ENCODE measurements around the gene PEX11G. TPM values are rescaled to one million over a fixed set of nuclear protein-coding genes. Genes with fewer than 3 reads are reported as not detected.

Gene PEX11G
- total and polyA plus RNA-seq, 9 of the 15 experiments (the other 6 are each of a cell fraction or from before 2014, with no cell fraction given): 0.07 to 3.2 (median 0.70) TPM; not detected in 1

DNA sequence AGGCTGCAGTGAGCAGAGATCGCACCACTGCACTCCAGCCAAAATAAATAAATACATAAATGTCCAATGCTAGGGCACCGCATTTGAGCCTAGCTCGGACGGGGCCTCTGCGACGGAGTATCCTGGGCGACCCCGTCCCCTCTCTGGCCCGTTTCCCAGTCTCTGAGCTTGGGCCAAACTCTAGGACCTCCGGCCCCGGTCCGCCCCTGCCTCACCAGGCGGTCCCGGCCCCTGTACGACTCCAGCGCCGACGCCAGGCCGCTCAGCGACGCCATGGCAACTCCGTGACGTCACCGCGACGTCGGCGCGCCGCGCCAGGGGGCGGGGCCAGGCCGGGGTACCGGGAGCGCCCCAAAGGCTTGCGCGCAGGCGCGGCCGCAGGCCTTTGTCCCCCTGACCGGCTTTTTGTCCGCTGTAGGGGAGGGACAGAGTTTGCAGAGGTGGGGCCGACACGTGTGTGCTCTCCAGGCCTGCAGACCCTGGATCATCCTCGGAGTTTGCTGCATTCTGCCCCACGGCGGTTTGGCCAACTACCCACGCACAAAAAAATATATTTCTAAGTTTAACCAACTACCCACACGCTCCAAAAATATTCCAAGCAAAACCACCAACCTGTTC, at the start of gene PEX11G (continued):
- TF ChIP-seq, protein P1, sequence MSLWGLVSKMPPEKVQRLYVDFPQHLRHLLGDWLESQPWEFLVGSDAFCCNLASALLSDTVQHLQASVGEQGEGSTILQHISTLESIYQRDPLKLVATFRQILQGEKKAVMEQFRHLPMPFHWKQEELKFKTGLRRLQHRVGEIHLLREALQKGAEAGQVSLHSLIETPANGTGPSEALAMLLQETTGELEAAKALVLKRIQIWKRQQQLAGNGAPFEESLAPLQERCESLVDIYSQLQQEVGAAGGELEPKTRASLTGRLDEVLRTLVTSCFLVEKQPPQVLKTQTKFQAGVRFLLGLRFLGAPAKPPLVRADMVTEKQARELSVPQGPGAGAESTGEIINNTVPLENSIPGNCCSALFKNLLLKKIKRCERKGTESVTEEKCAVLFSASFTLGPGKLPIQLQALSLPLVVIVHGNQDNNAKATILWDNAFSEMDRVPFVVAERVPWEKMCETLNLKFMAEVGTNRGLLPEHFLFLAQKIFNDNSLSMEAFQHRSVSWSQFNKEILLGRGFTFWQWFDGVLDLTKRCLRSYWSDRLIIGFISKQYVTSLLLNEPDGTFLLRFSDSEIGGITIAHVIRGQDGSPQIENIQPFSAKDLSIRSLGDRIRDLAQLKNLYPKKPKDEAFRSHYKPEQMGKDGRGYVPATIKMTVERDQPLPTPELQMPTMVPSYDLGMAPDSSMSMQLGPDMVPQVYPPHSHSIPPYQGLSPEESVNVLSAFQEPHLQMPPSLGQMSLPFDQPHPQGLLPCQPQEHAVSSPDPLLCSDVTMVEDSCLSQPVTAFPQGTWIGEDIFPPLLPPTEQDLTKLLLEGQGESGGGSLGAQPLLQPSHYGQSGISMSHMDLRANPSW (CRISPR knock-in tag; IDR thresholded peaks at IDR 0.05): 0 out of 2 replicates have a peak, but pooled peaks have one; percentile 40
- TF ChIP-seq MEIS2 (IDR thresholded peaks at IDR 0.05; ENCODE audit: partially characterized antibody) (peak; percentile 56), KLF10 (CRISPR knock-in tag; IDR thresholded peaks at IDR 0.05) (no peak), PTRF (tag; IDR thresholded peaks at IDR 0.05) (no peak), TSC22D4 (tag; IDR thresholded peaks at IDR 0.05) (no peak), ZNF668 (CRISPR knock-in tag; IDR thresholded peaks at IDR 0.05) (no peak), TEAD4 (IDR thresholded peaks at IDR 0.05; ENCODE audit: low read length) (no peak), TEAD4 (CRISPR knock-in tag; IDR thresholded peaks at IDR 0.05; ENCODE audit: borderline replicate concordance) (no peak), HDAC1 (IDR thresholded peaks at IDR 0.05) (no peak; a peak in 1 of 4 replicates), MYNN (IDR thresholded peaks at IDR 0.05) (no peak), MYNN (CRISPR knock-in tag; IDR thresholded peaks at IDR 0.05) (no peak), PHB (CRISPR knock-in tag; IDR thresholded peaks at IDR 0.05) (no peak), ZNF253 (CRISPR knock-in tag; conservative IDR thresholded peaks at IDR 0.05) (no peak), MAFK (IDR thresholded peaks at IDR 0.05; ENCODE audit: low read length) (no peak), ZNF778 (CRISPR knock-in tag; IDR thresholded peaks at IDR 0.05) (no peak), NR1H2 (CRISPR knock-in tag; IDR thresholded peaks at IDR 0.05) (no peak), CCNT2 (IDR thresholded peaks at IDR 0.05; ENCODE audit: borderline replicate concordance, extremely low read depth, insufficient read length, low read depth, low read length) (peak; percentile 89), MED1 (CRISPR knock-in tag; IDR thresholded peaks at IDR 0.05; ENCODE audit: borderline replicate concordance) (no peak), NONO (IDR thresholded peaks at IDR 0.05; ENCODE audit: low read depth in 2 of 2, low read length in 1 of 2) (no peak), ZNF444 (CRISPR knock-in tag; IDR thresholded peaks at IDR 0.05) (no peak), ZNF274 (IDR thresholded peaks at IDR 0.05; ENCODE audit: borderline replicate concordance, low read depth, low read length) (no peak)
- TF ChIP-seq, protein P2, sequence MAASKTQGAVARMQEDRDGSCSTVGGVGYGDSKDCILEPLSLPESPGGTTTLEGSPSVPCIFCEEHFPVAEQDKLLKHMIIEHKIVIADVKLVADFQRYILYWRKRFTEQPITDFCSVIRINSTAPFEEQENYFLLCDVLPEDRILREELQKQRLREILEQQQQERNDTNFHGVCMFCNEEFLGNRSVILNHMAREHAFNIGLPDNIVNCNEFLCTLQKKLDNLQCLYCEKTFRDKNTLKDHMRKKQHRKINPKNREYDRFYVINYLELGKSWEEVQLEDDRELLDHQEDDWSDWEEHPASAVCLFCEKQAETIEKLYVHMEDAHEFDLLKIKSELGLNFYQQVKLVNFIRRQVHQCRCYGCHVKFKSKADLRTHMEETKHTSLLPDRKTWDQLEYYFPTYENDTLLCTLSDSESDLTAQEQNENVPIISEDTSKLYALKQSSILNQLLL (CRISPR knock-in tag; IDR thresholded peaks at IDR 0.05; ENCODE audit: borderline replicate concordance): no peak
- TF ChIP-seq, protein P3, sequence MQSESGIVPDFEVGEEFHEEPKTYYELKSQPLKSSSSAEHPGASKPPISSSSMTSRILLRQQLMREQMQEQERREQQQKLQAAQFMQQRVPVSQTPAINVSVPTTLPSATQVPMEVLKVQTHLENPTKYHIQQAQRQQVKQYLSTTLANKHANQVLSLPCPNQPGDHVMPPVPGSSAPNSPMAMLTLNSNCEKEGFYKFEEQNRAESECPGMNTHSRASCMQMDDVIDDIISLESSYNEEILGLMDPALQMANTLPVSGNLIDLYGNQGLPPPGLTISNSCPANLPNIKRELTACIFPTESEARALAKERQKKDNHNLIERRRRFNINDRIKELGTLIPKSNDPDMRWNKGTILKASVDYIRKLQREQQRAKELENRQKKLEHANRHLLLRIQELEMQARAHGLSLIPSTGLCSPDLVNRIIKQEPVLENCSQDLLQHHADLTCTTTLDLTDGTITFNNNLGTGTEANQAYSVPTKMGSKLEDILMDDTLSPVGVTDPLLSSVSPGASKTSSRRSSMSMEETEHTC (IDR thresholded peaks at IDR 0.05): no peak
- TF ChIP-seq, protein P4, sequence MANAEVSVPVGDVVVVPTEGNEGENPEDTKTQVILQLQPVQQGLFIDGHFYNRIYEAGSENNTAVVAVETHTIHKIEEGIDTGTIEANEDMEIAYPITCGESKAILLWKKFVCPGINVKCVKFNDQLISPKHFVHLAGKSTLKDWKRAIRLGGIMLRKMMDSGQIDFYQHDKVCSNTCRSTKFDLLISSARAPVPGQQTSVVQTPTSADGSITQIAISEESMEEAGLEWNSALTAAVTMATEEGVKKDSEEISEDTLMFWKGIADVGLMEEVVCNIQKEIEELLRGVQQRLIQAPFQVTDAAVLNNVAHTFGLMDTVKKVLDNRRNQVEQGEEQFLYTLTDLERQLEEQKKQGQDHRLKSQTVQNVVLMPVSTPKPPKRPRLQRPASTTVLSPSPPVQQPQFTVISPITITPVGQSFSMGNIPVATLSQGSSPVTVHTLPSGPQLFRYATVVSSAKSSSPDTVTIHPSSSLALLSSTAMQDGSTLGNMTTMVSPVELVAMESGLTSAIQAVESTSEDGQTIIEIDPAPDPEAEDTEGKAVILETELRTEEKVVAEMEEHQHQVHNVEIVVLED (CRISPR knock-in tag; IDR thresholded peaks at IDR 0.05): peak; percentile 94

Data from K562 (cell line).